ENCODE data around the gene DBNDD1. TPM values are rescaled to one million over a fixed set of nuclear protein-coding genes. Genes with fewer than 3 reads are reported as not detected.
"Not testable (repeated sequence)": the region's sequence is repeated elsewhere in the genome, so short reads cannot be mapped to it uniquely, and the experiment has no call there.

Gene DBNDD1
- total and polyA plus RNA-seq, 2 donors (not counting 1 experiment from before 2014, with no cell fraction given) = 3.1 to 72.1 TPM

GRCh38 chr16:90057738-90058173 lies 38.5 kb upstream of the DBNDD1 start:
- DNase-seq = no peak
- intact Hi-C loops (cut with micrococcal nuclease) = no loop called here
- Histone ChIP-seq H2AFZ (ENCODE audit: insufficient read depth, low read depth, low read length, poor library complexity, severe bottlenecking) (no peak overlapping the region), H3K36me3 (replicated peaks in 1 of 2; ENCODE audit: control extremely low read depth in 1 of 2, control insufficient read depth in 1 of 2, extremely low read depth in 1 of 2, insufficient read depth in 2 of 2, low read length in 1 of 2) (no peaks in the 10 kb centered on the region), H3K4me2 (replicated peaks; ENCODE audit: low read depth, low read length, poor library complexity, severe bottlenecking) (no peak overlapping the region), H3K4me1 (ENCODE audit: control insufficient read depth in 2 of 2, insufficient read depth in 2 of 2, low read length in 2 of 2) (no peaks in the 10 kb centered on the region), H4K20me1 (ENCODE audit: control insufficient read depth, insufficient read depth, low read length, poor library complexity, severe bottlenecking) (no peaks in the 10 kb centered on the region), H3K9me3 (ENCODE audit: control extremely low read depth in 1 of 3, control insufficient read depth in 2 of 3, insufficient read depth in 1 of 3, low read length in 2 of 3) (peaks cover 0 to 22% (median 20%) of the 10 kb centered on the region in 3 donors), H3K79me2 (ENCODE audit: control insufficient read depth, insufficient read depth, low read length) (no peaks in the 10 kb centered on the region), H3K4me3 (ENCODE audit: control extremely low read depth in 1 of 5, extremely low read depth in 1 of 5, insufficient read depth in 1 of 5, low read depth in 2 of 5, low read length in 4 of 5) (no peak overlapping the region), H3K9ac (ENCODE audit: low read length) (no peak overlapping the region), H3K27me3 (replicated peaks in 1 of 4; ENCODE audit: control extremely low read depth in 1 of 4, control insufficient read depth in 3 of 4, insufficient read depth in 4 of 4, low read length in 3 of 4) (no peaks in the 10 kb centered on the region), H3K27ac (ENCODE audit: low read length in 2 of 2) (no peak overlapping the region)
- POLR2A ChIA-PET = no interaction called here
- peaks cover 12% of the 10 kb centered on the region for H3K9me3 Mint-ChIP-seq (ENCODE audit: insufficient read depth)
- CTCF ChIA-PET = no interaction called here
- H3K27ac Mint-ChIP-seq = no peak overlapping the region
- no peak overlapping the region for H3K4me3 Mint-ChIP-seq
- H3K27me3 Mint-ChIP-seq = peaks cover 30% of the 10 kb centered on the region
- 100% methylated on average over 1 of the region's 8 CpGs for WGBS (ENCODE audit: insufficient coverage)
- TF ChIP-seq CTCF (IDR thresholded peaks at IDR 0.05) (no peak), EZH2 (IDR thresholded peaks at IDR 0.05; ENCODE audit: borderline replicate concordance, insufficient read depth, low read depth, low read length, poor library complexity, severe bottlenecking) (no peak)
- no peak for ATAC-seq (ENCODE audit: low read depth)
- no peaks in the 10 kb centered on the region for H3K4me1 Mint-ChIP-seq

- not testable (repeated sequence) for H3K4me2 ChIP-seq (replicated peaks; ENCODE audit: low read depth, low read length, poor library complexity, severe bottlenecking); ATAC-seq (ENCODE audit: low read depth)
- H3K27me3 Mint-ChIP-seq = peaks cover 30% of the 10 kb centered on the region
Measured at GRCh38 chr16:90056521-90056920, 37.3 kb upstream of the DBNDD1 start.

More at GRCh38 chr16:90056521-90056920, 37.3 kb upstream of the DBNDD1 start:
- H4K20me1 ChIP-seq (ENCODE audit: control insufficient read depth, insufficient read depth, low read length, poor library complexity, severe bottlenecking); H3K27me3 ChIP-seq (replicated peaks in 1 of 4; ENCODE audit: control extremely low read depth in 1 of 4, control insufficient read depth in 3 of 4, insufficient read depth in 4 of 4, low read length in 3 of 4); H3K4me3 Mint-ChIP-seq; H3K79me2 ChIP-seq (ENCODE audit: control insufficient read depth, insufficient read depth, low read length); H3K27ac ChIP-seq (ENCODE audit: low read length in 2 of 2); H3K4me3 ChIP-seq (ENCODE audit: control extremely low read depth in 1 of 5, extremely low read depth in 1 of 5, insufficient read depth in 1 of 5, low read depth in 2 of 5, low read length in 4 of 5); H3K4me1 ChIP-seq (ENCODE audit: control insufficient read depth in 2 of 2, insufficient read depth in 2 of 2, low read length in 2 of 2); H3K9ac ChIP-seq (ENCODE audit: low read length); DNase-seq; intact Hi-C loops (cut with micrococcal nuclease); H3K36me3 ChIP-seq (replicated peaks in 1 of 2; ENCODE audit: control extremely low read depth in 1 of 2, control insufficient read depth in 1 of 2, extremely low read depth in 1 of 2, insufficient read depth in 2 of 2, low read length in 1 of 2); POLR2A ChIA-PET; H2AFZ ChIP-seq (ENCODE audit: insufficient read depth, low read depth, low read length, poor library complexity, severe bottlenecking); H3K27ac Mint-ChIP-seq; CTCF ChIA-PET; H3K4me1 Mint-ChIP-seq: not testable (repeated sequence)
- peaks cover 12% of the 10 kb centered on the region for H3K9me3 Mint-ChIP-seq (ENCODE audit: insufficient read depth)
- peaks cover 0 to 22% (median 20%) of the 10 kb centered on the region in 3 donors for H3K9me3 ChIP-seq (ENCODE audit: control extremely low read depth in 1 of 3, control insufficient read depth in 2 of 3, insufficient read depth in 1 of 3, low read length in 2 of 3)
- WGBS (ENCODE audit: insufficient coverage) = 92% methylated on average over 9 of the region's 15 CpGs
